NCI-H748 treated with DMSO at 0.1 percent for 48 hours (cell line): ENCODE measurements around the gene ALKBH3.

ENCODE experiments used
- DNase-seq: peaks from one replicate; lab custom pipeline; 2025; lab: John Stamatoyannopoulos, UW

Gene ALKBH3

DNA sequence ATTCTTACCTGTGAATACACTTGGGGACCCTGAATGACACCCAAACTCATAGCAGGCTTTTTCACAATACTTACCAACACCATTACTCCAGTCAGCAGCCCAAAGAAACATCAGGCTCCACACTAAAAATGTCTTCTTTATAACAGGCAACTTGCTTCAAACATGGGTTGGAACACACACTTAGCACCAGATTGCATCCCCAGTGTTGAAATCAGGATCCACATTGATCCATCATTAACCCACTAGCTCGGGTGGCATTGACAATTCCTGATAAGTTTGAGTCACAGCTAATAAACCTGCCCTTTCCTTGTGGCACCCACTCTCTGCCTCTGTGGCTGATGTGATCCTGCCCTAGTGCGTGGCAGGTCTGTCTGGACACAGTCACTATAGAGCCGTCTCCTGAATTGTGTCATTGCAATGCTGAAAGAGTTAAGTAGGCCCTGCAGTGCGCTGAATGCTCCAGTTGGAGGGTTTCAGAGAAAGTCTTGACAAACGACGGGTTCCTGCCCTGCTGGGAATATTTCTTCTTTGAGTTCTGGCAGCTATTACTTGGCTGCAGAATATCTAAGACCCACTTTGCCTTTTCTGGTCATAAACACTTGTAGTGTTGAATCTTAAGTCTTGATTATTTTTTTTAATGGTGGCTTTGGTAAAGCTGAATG lies 42.2 kb downstream of the ALKBH3 start:
- DNase-seq, result no peak

GRCh38 chr11:43923406-43924111 lies 42.9 kb downstream of the ALKBH3 start:
- DNase-seq, result no peak

DNA sequence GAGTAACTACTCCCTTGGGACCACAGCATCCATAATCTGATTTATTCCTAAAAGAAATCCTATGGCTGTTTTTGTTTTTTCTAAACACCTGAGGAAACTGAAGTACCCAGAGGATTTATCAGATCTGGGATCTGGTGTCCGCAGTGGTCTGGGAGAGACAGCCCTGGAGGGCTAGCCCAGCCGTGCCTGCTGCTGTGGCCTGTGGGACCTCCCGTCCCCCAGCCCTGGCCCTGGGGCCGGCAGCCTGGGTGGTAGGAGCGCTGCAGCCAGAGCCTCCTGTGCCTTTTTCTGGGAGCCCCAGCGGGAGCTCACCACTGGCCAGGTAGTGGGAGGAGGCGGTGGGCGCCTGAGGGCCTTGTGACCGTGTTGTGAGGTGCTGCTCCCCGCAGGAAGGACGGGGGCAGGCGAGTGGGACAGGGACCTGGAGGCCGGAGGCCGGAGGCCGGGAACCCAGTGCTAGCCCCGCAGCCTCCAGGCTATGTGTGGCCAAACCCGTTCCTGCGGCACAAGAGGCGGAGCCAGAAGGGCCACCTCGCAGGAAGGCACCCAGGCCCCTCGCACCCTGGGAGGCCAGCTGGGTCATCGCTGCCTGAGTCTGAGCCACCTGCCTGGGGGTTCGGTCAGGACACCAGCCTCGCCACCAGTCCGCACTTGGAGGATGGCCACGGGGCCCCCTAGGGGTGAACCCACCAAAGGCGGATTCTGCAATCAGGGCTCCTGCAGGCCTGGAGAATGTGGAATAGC lies 43.7 kb downstream of the ALKBH3 start:
- DNase-seq, result no peak

DNA sequence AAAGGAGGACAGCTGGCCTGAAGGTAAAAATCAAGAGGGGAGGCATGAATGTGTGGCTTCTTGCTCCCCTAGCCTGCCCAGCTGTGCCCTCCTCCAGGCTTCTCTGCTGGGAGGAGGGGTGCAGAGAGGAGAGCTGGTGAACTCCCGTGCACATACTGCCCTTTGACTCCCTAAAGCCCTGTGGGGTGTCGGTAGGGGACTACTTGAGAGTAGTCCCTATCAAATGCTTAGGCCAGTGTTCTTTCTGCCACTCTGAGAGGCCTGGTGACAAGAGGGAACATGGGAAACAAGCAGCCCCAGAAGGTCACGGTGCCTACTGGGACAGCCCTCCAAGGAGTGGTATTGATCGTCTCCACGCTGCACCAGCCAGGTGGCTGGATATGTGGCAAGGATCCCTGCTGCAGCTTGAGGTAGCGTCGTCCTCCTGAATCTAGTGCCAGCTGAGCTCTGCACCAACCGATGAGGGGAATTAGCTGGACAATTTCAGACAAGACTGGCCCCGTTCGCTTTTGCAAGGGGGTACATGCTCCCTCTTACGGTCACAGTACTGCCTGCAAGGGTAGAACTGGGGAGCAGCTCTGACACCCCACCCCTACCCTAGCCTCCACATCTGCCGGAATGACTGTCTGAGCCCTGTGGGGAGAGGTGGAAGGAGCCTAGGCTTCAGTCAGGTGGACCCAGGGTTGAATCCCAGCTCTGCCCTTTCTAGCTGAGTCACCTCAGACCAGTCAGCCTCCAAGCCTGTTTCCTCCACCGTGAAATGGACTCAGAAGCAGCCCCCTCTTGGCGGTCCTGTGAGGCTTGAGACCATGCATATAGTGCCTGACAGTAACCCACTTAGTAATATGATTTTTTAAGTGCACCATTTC lies 44.7 kb downstream of the ALKBH3 start:
- no peak for DNase-seq

DNA sequence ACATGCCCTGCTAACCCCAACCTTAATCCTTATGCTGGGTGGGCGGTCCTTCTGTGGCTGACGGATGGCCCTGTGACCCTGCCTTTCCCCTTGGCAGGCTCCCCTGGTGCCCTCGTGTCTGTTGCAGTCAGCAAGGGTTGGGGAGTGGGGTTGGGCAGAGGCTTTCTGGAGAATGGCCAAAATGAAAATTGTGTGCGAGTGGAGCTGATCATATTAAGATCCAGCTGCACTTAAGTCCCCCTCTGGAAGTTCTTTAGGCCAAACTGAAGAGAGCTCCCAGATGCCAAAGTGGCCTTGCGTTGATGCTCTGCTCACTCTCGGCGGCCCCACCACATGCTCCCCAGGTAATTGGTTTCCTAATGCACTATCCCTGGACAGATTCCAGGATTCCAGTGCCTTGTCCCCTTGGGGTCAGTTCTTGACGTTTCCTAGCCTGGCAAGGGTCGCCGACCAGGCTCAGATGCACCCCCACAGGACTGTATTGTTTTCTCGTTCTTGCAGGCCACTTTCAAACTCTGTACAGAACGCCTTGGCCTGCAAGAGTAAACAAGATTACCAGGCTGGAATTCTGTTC lies 45.4 kb downstream of the ALKBH3 start:
- no peak for DNase-seq

- DNase-seq, result no peak
Measured at GRCh38 chr11:43927070-43927469, 46.4 kb downstream of the ALKBH3 start.

DNA sequence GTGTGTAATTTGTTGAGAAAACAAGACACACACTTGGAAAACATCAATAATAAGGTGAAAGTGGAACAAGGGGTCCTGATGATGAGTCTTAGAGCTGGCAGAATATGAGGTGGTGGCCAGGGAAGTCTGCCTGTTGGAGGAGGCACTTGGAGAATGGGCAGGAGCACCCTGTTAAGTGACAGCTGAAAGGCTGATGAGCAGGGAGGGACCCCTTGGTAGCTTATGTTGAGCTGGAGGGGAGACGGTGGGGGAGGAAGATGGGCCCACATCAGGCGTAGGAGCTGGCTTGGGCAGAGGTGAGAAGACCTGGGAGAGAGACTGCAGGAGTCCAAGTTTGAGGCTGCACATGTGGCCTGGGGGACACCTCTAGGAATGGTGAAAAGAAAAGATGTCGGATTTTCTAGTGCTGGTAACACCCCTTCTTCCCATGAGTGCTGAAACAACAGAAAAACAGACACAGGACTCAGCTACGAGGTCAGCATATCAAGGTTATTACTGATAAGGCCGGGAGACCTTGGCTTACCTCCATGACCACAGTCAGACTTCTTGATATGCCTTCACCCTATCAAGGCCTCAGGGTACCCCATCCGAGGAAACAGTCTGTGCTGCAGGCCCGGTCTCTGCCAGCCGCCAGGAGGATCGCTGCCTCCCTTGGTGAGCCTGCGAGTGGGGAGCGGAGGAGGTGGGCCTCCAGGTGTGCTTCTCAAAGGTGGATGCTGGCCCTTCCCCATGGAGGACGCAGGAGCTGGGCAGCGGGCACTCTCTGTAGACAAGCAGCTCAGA lies 47.5 kb downstream of the ALKBH3 start:
- no peak for DNase-seq

DNA sequence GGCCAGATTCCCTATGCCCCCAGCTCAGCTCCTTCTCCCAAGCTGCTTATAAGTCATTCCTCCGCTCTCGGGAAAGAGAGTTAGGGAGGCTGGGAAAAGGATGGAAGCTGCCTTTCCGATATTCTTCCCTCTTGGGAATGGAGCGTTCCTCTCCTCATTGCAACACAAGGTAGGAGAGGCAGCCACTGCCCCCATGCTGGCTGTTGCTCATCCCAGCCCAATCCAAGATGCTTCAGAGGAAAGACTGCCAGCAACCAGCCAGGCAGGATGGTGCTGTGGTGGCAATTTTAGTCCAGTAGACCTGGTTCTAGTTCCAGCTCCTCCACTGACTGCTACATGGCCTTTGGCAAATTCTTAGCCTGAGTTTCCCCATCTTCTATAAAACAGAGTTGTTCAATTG lies 48.1 kb downstream of the ALKBH3 start:
- no peak for DNase-seq

DNA sequence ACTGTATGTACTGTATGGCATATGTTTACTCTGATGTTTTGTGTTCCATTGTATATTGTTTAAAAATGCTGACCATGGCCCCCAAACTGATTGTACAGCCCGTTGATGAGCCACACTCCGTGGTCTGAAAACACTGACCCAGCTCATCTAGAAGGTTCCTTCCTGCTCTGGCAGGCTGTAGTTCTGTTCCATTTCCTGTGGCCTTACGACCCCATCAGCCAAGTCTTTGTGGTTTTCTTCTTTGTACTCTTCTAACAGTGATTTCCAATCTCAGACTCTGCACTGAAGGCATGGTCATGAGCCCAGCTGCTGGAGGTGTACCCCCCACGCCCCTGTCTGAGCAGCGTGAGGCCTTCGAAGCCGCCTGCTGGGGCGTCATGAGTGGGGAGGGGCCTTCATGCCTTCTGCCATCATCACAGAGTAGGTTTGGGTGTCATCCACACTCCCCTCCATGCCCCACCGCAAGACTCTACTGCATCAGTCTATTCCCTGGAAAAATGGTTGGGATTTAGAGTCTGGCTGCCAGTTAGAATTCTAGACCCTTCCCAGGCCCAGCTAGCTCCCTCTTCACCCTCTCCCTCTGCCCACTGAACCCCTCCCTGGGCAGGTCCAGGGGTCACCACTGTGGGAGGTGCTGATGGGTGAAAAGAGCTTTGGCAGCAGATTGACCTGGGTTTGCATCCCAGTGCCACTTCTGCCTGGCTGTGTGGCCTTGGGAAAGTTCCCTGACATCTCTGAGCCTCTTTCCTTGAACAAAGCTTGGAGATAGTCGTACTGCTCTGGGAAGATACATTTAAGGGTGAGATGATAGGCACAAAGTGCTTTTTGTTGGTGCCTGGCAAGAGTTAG lies 50.5 kb downstream of the ALKBH3 start:
- no peak for DNase-seq

DNA sequence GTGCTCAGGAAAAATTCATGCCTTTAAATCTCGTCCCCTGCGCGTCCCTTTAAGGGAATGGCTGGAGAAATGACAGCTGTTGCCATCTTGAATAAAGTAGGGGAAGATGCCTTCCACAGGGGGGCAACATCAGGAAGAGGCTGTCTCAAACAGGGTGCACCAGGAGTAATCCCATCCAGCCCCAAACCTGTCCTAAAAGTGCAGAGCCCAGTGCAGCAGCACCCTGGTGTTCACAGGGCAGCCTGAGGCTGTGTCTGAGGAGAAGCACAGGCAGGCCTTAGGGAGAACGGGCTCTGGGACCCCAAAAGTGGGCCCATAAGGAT lies 51.0 kb downstream of the ALKBH3 start:
- no peak for DNase-seq

DNA sequence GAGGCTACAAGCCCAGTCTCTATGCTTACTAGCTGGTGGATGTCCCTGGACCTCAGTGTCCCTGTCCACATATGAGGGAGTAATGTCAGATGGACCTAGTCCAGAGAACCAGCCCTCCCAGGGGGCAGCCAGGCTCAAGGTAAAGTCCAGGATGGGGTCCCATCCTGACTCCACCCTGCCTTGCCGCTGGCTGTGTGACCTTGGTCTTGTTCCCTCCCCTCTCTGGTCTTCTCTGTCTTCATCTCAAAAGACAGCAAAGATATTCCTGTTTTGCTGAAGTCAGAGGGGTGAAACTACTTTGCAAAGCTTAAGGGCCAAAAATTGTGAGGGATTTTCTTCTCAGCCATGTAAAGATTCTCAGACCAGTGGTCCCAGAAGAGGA lies 52.6 kb downstream of the ALKBH3 start:
- no peak for DNase-seq

- DNase-seq, result no peak
Measured at GRCh38 chr11:43933608-43934551, 53.2 kb downstream of the ALKBH3 start.

DNA sequence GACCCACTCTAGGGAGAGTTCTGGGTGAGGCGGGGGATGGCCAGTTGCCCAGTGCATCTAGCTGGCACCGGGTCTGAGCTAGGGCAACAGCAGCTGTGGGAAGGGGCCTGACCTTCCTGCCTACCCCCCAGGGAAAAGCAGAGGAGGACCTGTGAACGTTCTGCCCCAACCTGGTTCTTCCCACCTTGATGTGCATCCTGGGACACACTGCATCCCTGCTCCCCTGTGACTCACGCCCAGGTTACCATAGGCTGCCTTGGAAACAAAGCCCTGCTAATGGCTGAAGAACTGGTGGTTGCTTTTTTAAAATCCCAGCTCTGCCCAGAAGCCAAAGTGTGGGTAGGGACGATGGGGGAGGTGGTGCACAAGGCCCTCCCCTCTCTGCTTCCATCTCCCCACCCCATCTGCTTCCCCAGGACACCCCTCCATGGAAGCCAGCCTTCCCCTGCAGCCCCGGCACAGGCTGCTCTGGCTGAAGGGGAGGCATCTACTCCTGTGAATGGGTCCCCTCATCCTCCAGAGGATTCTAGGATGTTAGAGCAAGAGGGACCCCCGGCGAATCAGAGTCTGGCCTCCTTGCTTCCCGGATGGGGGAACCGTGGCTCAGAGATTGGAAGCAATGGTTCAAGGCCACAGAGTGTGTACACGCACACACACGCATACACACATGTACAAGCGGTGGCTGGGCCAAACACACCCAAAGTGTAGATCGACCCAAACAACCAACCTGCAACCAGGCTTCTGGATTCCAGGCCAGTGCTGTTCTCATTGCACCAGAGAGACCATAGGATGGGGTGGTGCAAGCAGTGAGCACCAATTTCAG lies 54.2 kb downstream of the ALKBH3 start:
- DNase-seq, result no peak

DNA sequence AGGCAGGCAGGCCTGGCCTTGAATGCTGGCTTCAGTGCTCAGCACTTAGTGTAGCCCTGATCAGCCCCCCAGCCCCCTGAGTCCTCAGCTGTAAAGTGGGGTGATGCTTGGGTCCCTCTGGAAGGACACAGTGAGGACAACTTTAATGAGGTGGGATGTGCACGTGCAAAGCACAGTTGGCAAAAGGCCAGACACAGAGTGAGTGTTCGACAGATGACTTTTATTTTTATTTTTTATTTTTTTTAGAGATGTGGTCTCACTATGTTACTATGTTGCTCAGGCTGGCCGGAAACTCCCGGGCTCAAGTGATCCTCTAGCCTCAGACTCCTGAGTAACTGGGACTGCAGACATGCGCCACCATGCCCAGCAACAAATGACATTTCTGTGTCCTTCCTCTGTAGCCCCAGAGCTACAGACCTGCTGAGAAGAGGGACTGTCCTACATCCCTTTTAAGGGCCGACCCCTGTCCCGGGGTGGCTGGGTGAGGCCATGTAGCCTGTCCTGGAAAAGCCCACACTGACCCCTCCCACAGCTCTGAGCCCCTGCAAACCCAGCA lies 54.9 kb downstream of the ALKBH3 start:
- no peak for DNase-seq

DNA sequence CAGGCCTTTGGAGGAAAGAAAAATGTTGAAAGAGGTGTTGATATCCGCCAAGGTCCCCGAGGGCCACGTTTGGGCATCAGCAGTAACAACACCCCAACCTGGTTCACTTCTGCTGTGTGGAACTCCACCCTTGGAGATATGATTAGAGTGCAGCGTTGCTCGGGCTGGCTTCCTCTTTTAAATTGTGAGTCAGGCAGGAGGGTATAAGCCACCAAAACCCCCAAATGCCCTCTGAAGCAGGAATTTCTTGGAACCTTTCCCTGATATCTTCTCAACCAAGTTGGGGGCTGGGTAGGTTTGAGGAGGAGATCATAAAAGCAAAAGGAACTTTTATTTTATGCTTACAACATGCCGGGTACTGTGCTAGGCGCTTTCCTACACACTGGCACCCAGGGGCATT lies 55.4 kb downstream of the ALKBH3 start:
- no peak for DNase-seq

DNA sequence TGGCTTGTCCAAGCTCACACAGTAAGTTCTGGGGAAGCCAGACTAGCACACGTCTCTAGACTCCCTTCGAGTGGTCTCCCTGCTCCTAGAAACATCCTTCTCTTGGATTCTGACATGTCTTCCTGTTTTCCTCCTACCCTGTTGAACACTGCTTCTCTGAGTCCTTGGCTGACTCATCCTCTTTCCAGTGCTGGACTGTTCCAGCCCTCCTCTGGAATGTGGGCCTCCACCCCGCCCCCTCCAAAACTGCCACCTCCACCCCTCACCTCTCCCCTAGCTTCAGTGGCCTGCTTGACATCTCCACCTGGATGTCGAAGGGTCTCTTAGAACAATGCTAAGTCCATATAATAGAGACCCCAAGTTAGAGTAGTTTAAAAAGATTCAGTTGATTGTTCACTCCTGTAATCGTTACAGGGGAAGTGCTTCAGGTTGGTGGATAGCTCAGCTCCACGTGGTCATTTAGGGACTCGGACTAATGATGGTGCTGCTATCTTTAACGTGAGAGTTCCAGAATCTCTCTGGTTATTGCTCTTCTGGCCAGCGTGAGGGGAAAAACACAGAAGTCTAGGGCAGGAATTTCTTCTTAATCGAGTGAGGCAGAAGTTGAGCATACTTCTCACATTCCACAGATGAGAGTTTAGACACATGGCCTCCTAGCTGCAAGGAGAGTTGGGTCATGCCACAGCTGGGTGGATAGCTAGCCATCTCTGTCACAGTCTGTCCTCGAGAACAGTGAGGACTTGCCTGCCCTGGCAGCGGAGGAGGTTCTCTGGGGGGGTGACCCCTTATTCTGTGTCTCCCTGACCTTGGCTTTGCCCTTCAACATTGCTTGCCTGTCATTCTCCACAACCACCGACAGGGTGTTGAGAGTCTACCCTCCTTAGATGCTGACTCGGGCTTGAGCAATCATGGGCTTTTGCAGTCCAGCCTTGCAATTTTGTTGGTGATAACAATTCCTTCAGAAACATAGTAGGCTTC lies 57.1 kb downstream of the ALKBH3 start:
- no peak for DNase-seq
